ENCODE measurements around the gene DLX2. TPM values are rescaled to one million over a fixed set of nuclear protein-coding genes. Genes with fewer than 3 reads are reported as not detected.

DLX2 gene
- total RNA-seq, 4 donors from 2014 or later: not detected

- intact Hi-C loops (cut with DNase I): no loop called here
- TF ChIP-seq CTCF (IDR thresholded peaks at IDR 0.05): no peak
- no peak for TF ChIP-seq EP300 (IDR thresholded peaks at IDR 0.05)
- TF ChIP-seq POLR2AphosphoS5 (IDR thresholded peaks at IDR 0.05): no peak
- no peak for TF ChIP-seq POLR2A (IDR thresholded peaks at IDR 0.05; ENCODE audit: low read depth)
- Histone ChIP-seq H3K27ac (replicated peaks in 1 of 4) (no peak overlapping the region), H3K4me1 (peaks cover 37 to 66% (median 52%) of the 10 kb centered on the region in 4 donors), H3K27me3 (peaks cover 42 to 100% (median 98%) of the 10 kb centered on the region in 4 donors), H3K4me3 (peak overlapping the region; percentile 3 to 49 (median 8)), H3K36me3 (no peaks in the 10 kb centered on the region), H3K9me3 (no peaks in the 10 kb centered on the region)
- DNase-seq (ENCODE audit: extremely low spot score): peak; percentile 75
- 0% methylated on average over 11 of the region's 23 CpGs for WGBS
These were observed 14.9 kb downstream of the DLX2 start for GRCh38 chr2:172087780-172088244.

DNA sequence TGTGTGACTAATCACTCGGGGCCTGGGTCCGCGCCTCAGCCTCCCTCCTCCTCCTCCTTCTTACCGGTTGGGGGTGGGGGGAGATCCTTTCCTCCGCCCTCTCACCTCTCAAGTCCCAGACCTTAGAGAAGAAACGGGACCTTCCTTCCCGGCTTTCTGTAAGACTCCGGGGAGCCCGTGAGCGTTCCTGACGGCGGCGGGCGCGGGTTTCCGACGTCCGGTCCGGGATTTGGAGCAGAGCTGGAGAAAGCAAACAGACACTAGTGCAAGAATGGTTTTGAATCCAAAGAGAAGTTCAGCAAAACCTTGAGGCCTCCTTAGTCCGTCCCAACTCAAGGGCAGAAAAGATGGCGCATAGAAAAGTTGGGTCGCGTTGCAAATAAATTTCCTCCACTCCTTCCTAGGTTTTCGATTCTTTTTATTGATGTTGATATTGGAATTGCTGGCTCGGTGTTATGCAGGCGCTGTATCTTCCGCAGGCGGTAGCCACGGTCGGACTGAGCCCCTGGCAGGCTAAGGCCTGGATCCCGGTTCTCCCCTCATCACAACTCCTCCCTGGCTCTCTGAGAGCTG, 15.4 kb downstream of the DLX2 start:
- Histone ChIP-seq H3K9me3 (no peaks in the 10 kb centered on the region), H3K27me3 (peaks cover 40 to 100% (median 98%) of the 10 kb centered on the region in 4 donors), H3K27ac (replicated peaks in 1 of 4) (no peak overlapping the region), H3K4me1 (peaks cover 37 to 70% (median 54%) of the 10 kb centered on the region in 4 donors), H3K4me3 (peak overlapping the region; percentile 3 to 49 (median 8)), H3K36me3 (no peaks in the 10 kb centered on the region)
- no peak for TF ChIP-seq EP300 (IDR thresholded peaks at IDR 0.05)
- no peak for TF ChIP-seq POLR2A (IDR thresholded peaks at IDR 0.05; ENCODE audit: low read depth)
- TF ChIP-seq POLR2AphosphoS5 (IDR thresholded peaks at IDR 0.05): no peak
- TF ChIP-seq CTCF (IDR thresholded peaks at IDR 0.05): no peak
- WGBS: 10% methylated on average over 21 of the region's 31 CpGs
- intact Hi-C loops (cut with DNase I): no loop called here
- DNase-seq (ENCODE audit: extremely low spot score): no peak

DNA sequence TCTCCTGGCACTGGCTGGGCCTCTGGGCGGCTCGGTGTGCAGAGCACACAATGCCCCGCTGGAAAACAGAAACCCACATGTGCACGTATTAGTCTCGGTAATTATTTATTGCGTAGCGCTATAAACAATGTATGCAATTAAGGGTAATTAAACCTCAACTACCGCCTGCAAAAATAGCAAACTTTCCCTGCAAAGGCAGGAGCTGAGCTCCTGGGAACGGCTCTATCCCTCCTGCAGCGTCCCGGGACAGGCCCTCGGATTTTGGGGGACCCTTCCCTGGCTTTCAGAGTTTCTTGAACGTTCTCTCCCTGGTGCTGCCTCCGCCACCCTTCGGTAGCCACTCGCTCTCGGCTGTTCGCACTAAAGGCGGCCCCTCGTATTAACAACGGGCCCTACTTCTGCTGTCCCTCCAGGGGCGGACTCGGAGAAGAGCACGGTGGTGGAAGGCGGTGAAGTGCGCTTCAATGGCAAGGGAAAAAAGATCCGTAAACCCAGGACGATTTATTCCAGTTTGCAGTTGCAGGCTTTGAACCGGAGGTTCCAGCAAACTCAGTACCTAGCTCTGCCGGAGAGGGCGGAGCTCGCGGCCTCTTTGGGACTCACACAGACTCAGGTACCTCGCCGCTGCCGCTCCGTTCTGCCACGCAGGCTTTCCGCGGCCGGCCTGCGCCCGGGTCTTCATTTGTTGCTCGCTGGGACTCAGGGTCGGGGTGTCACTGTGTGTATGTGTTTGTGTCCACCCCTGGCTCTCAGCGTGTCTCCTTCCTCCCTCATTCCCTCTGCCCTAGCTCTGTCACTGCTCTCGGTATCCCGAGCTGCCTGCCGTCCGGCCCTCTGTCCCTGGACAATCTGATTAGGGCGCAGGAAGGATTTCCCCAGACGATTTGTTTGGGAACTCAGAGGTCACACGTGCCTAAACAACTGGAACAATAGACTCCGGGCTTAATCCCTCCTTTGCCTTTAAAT, 16.2 kb downstream of the DLX2 start:
- peak overlapping the region; percentile 47 to 58 (median 48) for H3K4me3 ChIP-seq
- DNase-seq (ENCODE audit: extremely low spot score): peak; percentile 89
- 7% methylated on average over 53 of the region's 54 CpGs for WGBS
- H3K36me3 ChIP-seq: no peaks in the 10 kb centered on the region
- no peak overlapping the region for H3K27ac ChIP-seq (replicated peaks in 1 of 4)
- H3K9me3 ChIP-seq: no peaks in the 10 kb centered on the region
- H3K4me1 ChIP-seq: peaks cover 37 to 70% (median 54%) of the 10 kb centered on the region in 4 donors
- intact Hi-C loops (cut with DNase I): no loop called here
- no peak for TF ChIP-seq EP300 (IDR thresholded peaks at IDR 0.05)
- H3K27me3 ChIP-seq: peaks cover 33 to 100% (median 98%) of the 10 kb centered on the region in 4 donors

- Histone ChIP-seq H3K36me3 (no peaks in the 10 kb centered on the region), H3K4me1 (peaks cover 37 to 75% (median 55%) of the 10 kb centered on the region in 4 donors), H3K9me3 (no peaks in the 10 kb centered on the region), H3K27me3 (peaks cover 31 to 100% (median 99%) of the 10 kb centered on the region in 4 donors), H3K27ac (replicated peaks in 1 of 4) (no peak within 1 kb of the TSS), H3K4me3 (peak within 1 kb of the TSS; percentile 47 to 58 (median 48))
- WGBS: 11% methylated on average over 26 of the region's 34 CpGs
- DNase-seq (ENCODE audit: extremely low spot score): no peak
- intact Hi-C loops (cut with DNase I): no loop called here
- no peak for TF ChIP-seq POLR2AphosphoS5 (IDR thresholded peaks at IDR 0.05)
- TF ChIP-seq CTCF (IDR thresholded peaks at IDR 0.05): no peak
- TF ChIP-seq POLR2A (IDR thresholded peaks at IDR 0.05; ENCODE audit: low read depth): no peak
- no peak for TF ChIP-seq EP300 (IDR thresholded peaks at IDR 0.05)
These were observed 17.1 kb downstream of the DLX2 start, which contains the start of gene DLX1 for GRCh38 chr2:172085460-172086159. Gene DLX1 (plus strand): TSS chr2:172085507. CDS start chr2:172085678, 171 bp downstream.
